Stimulated activated naive B cell treated with anti-CD40 and anti-IgM and Interleukin-4, amounts not matched to agents 10 μg/mL and 1 μg/mL and 100 μg/mL, for 72 hours (primary cell): ENCODE results near the gene ABCB9.
A peak's percentile ranks its signal among the peaks of the same experiment; 100 is the strongest.

Experiments used
- ATAC-seq, 2 donors: fragments of 150-1000 bp; cut with Tn5 transposase; replicated peaks; 2 replicates each; pipeline ENCODE4 v1.10.0; 2021; ENCODE audit warnings: moderate library complexity in 1 of 2
- DNase-seq: peaks from one replicate; pipeline ENCODE4 v3.0.0; 2021
- H3K27ac Mint-ChIP-seq: one replicate; pipeline ENCODE4 v1.8.0; 2022; ENCODE audit warnings: mild to moderate bottlenecking, mixed read lengths
- H3K27me3 Mint-ChIP-seq, 2 donors: one replicate each; pipeline ENCODE4 v1.8.0; 2022; ENCODE audit warnings: mixed read lengths in 2 of 2
- H3K36me3 Mint-ChIP-seq, 2 donors: one replicate each; pipeline ENCODE4 v1.8.0; 2022; ENCODE audit warnings: mixed read lengths in 2 of 2, mild to moderate bottlenecking in 1 of 2
- H3K4me1 Mint-ChIP-seq, 2 donors: one replicate each; pipeline ENCODE4 v1.8.0; 2022; ENCODE audit warnings: mixed read lengths in 2 of 2, mild to moderate bottlenecking in 1 of 2
- H3K4me3 Mint-ChIP-seq, 2 donors: one replicate each; pipeline ENCODE4 v1.8.0; 2022; ENCODE audit warnings: mild to moderate bottlenecking in 2 of 2, mixed read lengths in 2 of 2, moderate library complexity in 1 of 2
- H3K9me3 Mint-ChIP-seq, 2 donors: one replicate each; pipeline ENCODE4 v1.8.0; 2022; ENCODE audit warnings: mixed read lengths in 2 of 2, mild to moderate bottlenecking in 1 of 2

The ABCB9 gene

GRCh38 chr12:122981587-122982476 is 15.6 kb upstream of the ABCB9 start:
- Mint-ChIP-seq H3K4me1 (peaks cover 43 to 74% of the 10 kb centered on the region in 2 donors), H3K27me3 (no peaks in the 10 kb centered on the region), H3K9me3 (no peaks in the 10 kb centered on the region), H3K4me3 (peak overlapping the region; percentile 87 to 91), H3K27ac (peak overlapping the region; percentile 96), H3K36me3 (peaks cover 42 to 48% of the 10 kb centered on the region in 2 donors)
- no peak for ATAC-seq
- no peak for DNase-seq

GRCh38 chr12:122981036-122981471 is 14.8 kb upstream of the ABCB9 start:
- H3K27me3 Mint-ChIP-seq: no peaks in the 10 kb centered on the region
- peak overlapping the region; percentile 87 to 91 for H3K4me3 Mint-ChIP-seq
- ATAC-seq: peak; percentile 31 to 36
- peaks cover 48 to 80% of the 10 kb centered on the region in 2 donors for H3K4me1 Mint-ChIP-seq
- H3K36me3 Mint-ChIP-seq: peaks cover 38 to 44% of the 10 kb centered on the region in 2 donors
- H3K27ac Mint-ChIP-seq: peak overlapping the region; percentile 96
- no peaks in the 10 kb centered on the region for H3K9me3 Mint-ChIP-seq
- no peak for DNase-seq

DNA sequence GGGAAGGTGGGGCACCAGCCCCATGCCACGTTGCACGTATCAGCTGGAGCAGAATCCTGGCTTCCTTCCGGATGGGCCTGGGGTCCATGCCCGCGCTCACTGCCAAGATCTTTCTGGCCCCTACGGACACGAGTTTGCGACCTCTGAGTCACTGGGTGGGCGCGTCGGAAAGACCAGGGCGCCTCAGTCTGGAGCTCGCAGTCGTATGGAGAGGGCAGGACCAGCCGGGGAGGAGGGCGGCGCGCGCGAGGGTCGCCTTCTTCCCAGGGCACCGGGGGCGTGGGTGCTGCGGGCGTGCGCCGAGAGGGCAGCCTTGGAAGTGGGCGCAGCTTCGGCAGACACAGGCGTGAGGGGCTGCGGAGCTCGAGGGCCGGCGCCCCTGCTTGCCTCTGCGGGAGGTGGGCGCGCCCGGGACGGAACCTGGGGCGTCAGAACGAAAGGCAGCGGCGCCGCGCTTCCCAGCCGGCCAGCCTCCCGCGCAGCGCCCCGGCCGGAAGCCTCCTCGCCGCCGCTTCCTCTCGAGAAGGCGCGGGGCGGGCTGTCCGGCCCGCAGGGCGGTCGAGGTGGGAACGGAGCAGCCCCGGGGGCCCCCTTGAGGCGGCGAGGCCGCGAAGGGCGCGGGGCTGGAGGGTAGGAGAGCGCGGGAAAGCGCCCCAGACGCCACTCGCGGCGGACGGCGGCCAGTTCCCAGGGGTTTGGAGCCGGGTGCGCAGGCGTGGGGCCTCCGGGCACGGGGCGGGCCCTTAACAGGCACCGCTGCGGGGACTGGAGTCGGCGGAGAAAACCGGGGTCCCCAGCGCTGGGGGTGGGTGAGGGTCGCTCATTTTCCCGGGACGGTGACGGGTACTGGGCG is 14.1 kb upstream of the ABCB9 start, which contains the start of gene ARL6IP4:
Gene ARL6IP4, plus strand, starts transcription at position 499 of the 853 bp plus-strand sequence. CDS start 459 bp downstream, outside the sequence.
- Mint-ChIP-seq H3K27ac (peak within 1 kb of the TSS; percentile 96), H3K36me3 (peaks cover 37 to 43% of the 10 kb centered on the region in 2 donors), H3K4me3 (peak within 1 kb of the TSS; percentile 87 to 91), H3K27me3 (no peaks in the 10 kb centered on the region), H3K4me1 (peaks cover 51 to 84% of the 10 kb centered on the region in 2 donors), H3K9me3 (no peaks in the 10 kb centered on the region)
- peak; percentile 61 for DNase-seq
- peak; percentile 79 to 81 for ATAC-seq

DNA sequence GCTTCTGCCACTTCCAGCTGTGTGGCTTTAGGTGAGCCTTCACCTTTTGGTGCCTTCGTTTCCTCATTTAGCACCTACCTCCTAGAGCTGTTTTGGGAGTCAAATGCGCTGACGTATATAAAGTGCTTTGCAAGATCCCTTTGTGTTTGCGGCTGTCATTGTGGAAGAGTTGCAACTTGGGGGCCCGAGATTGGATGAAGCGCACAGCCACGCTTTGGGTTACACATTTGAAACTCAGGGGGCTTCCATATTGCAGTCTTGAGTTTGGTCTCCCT is 13.6 kb upstream of the ABCB9 start:
- peak overlapping the region; percentile 92 for H3K27ac Mint-ChIP-seq
- no peaks in the 10 kb centered on the region for H3K9me3 Mint-ChIP-seq
- H3K36me3 Mint-ChIP-seq: peaks cover 31 to 37% of the 10 kb centered on the region in 2 donors
- ATAC-seq (no peak), DNase-seq (no peak)
- H3K4me1 Mint-ChIP-seq: peaks cover 46 to 78% of the 10 kb centered on the region in 2 donors
- peak overlapping the region; percentile 87 to 91 for H3K4me3 Mint-ChIP-seq
- no peaks in the 10 kb centered on the region for H3K27me3 Mint-ChIP-seq

- peaks cover 43 to 72% of the 10 kb centered on the region in 2 donors for H3K4me1 Mint-ChIP-seq
- H3K4me3 Mint-ChIP-seq: peak overlapping the region; percentile 87 to 91
- H3K27me3 Mint-ChIP-seq: no peaks in the 10 kb centered on the region
- H3K9me3 Mint-ChIP-seq: no peaks in the 10 kb centered on the region
- H3K36me3 Mint-ChIP-seq: peaks cover 27 to 31% of the 10 kb centered on the region in 2 donors
- ATAC-seq (no peak), DNase-seq (no peak)
- peak overlapping the region; percentile 92 for H3K27ac Mint-ChIP-seq
These were observed 13.0 kb upstream of the ABCB9 start for GRCh38 chr12:122979001-122979907.

- Mint-ChIP-seq H3K4me3 (peak overlapping the region in 1 of 2 donors; percentile 32), H3K27me3 (no peaks in the 10 kb centered on the region), H3K36me3 (peaks cover 22 to 24% of the 10 kb centered on the region in 2 donors), H3K27ac (no peak overlapping the region), H3K9me3 (no peaks in the 10 kb centered on the region), H3K4me1 (peaks cover 37 to 65% of the 10 kb centered on the region in 2 donors)
- DNase-seq (no peak), ATAC-seq (no peak)
These were observed 12.3 kb upstream of the ABCB9 start for GRCh38 chr12:122978507-122978955.

- H3K27me3 Mint-ChIP-seq: no peaks in the 10 kb centered on the region
- H3K4me3 Mint-ChIP-seq: peak overlapping the region; percentile 32 to 33
- H3K9me3 Mint-ChIP-seq: no peaks in the 10 kb centered on the region
- H3K36me3 Mint-ChIP-seq: peaks cover 16 to 17% of the 10 kb centered on the region in 2 donors
- ATAC-seq (no peak), DNase-seq (no peak)
- H3K4me1 Mint-ChIP-seq: peaks cover 31 to 58% of the 10 kb centered on the region in 2 donors
- H3K27ac Mint-ChIP-seq: no peak overlapping the region
These were observed 11.6 kb upstream of the ABCB9 start for GRCh38 chr12:122977655-122978392.

DNA sequence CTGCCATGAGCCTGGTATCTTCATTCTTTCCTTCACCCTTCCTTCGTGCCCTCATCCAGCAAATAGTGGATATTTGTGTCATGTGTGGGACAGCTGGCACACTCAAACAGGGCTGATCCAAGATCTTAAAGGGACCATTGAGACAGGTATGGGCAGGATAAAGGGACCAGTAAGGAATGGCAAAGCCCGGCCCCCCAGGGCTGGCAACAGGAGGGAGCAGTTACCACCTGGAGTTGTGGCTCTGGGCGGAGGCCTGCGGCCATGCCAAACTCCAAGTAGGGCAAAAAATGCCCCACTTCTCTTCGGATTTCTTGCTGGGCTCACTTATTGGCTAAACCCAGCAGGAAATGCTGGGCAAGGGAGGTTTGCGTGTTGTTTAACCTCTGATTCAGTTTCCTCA is 10.9 kb upstream of the ABCB9 start:
- DNase-seq (no peak), ATAC-seq (no peak)
- Mint-ChIP-seq H3K27ac (no peak overlapping the region), H3K27me3 (no peaks in the 10 kb centered on the region), H3K9me3 (no peaks in the 10 kb centered on the region), H3K4me3 (peak overlapping the region in 1 of 2 donors; percentile 17), H3K36me3 (peaks cover 12 to 15% of the 10 kb centered on the region in 2 donors), H3K4me1 (peaks cover 29 to 51% of the 10 kb centered on the region in 2 donors)

- peaks cover 8 to 10% of the 10 kb centered on the region in 2 donors for H3K36me3 Mint-ChIP-seq
- H3K4me3 Mint-ChIP-seq: peak overlapping the region; percentile 97 to 98
- peaks cover 25 to 46% of the 10 kb centered on the region in 2 donors for H3K4me1 Mint-ChIP-seq
- no peak for ATAC-seq
- no peak for DNase-seq
- H3K9me3 Mint-ChIP-seq: no peaks in the 10 kb centered on the region
- no peaks in the 10 kb centered on the region for H3K27me3 Mint-ChIP-seq
- peak overlapping the region; percentile 31 for H3K27ac Mint-ChIP-seq
These were observed 10.3 kb upstream of the ABCB9 start for GRCh38 chr12:122976648-122976975.

GRCh38 chr12:122975790-122976647 is 9.8 kb upstream of the ABCB9 start:
- peak overlapping the region; percentile 97 to 98 for H3K4me3 Mint-ChIP-seq
- H3K9me3 Mint-ChIP-seq: no peaks in the 10 kb centered on the region
- H3K4me1 Mint-ChIP-seq: peaks cover 23 to 40% of the 10 kb centered on the region in 2 donors
- ATAC-seq (no peak), DNase-seq (no peak)
- peak overlapping the region; percentile 100 for H3K27ac Mint-ChIP-seq
- H3K36me3 Mint-ChIP-seq: peaks cover 5 to 6% of the 10 kb centered on the region in 2 donors
- H3K27me3 Mint-ChIP-seq: no peaks in the 10 kb centered on the region

GRCh38 chr12:122974892-122975789 is 8.9 kb upstream of the ABCB9 start, which contains the start of gene OGFOD2:
Gene OGFOD2, plus strand, starts transcription at chr12:122975244. Its CDS starts 8 bp downstream, at chr12:122975252.
- Mint-ChIP-seq H3K9me3 (no peaks in the 10 kb centered on the region), H3K4me3 (peak within 1 kb of the TSS; percentile 97 to 98), H3K27me3 (no peaks in the 10 kb centered on the region), H3K27ac (peak within 1 kb of the TSS; percentile 100), H3K36me3 (peaks cover 4% of the 10 kb centered on the region in 2 donors), H3K4me1 (peaks cover 23 to 37% of the 10 kb centered on the region in 2 donors)
- peak; percentile 85 to 89 for ATAC-seq
- DNase-seq: peak; percentile 90
